Mesodermal cell (in vitro differentiated cells): ENCODE results near the gene MYO15A.

Source experiments
- H3K27ac ChIP-seq: 2 replicates; pipeline ENCODE4 v1.7.0; 2013; ENCODE audit warnings: mild to moderate bottlenecking, low read depth, low read length, moderate library complexity; ENCODE audit not compliant: severe bottlenecking
- H3K36me3 ChIP-seq: 2 replicates; pipeline ENCODE4 v1.7.1; 2013; ENCODE audit warnings: mild to moderate bottlenecking, low read length, moderate library complexity; ENCODE audit not compliant: control insufficient read depth, insufficient read depth
- H3K4me1 ChIP-seq: one replicate; pipeline ENCODE4 v1.7.1; 2013; ENCODE audit warnings: mild to moderate bottlenecking, low read length; ENCODE audit not compliant: insufficient read depth, control insufficient read depth, poor library complexity, severe bottlenecking
- H3K4me3 ChIP-seq: 2 replicates; pipeline ENCODE4 v1.7.0; 2013; ENCODE audit warnings: low read length, control low read depth, mild to moderate bottlenecking; ENCODE audit not compliant: insufficient read depth, poor library complexity, severe bottlenecking; ENCODE audit errors: extremely low read depth
- H3K9me3 ChIP-seq: 2 replicates; pipeline ENCODE4 v1.7.1; 2013; ENCODE audit warnings: mild to moderate bottlenecking, low read length, moderate library complexity; ENCODE audit not compliant: control insufficient read depth
- WGBS, 2 experiments: methylation state at CpG; one replicate each; pipeline ENCODE4 v1.1.5; 2013; ENCODE audit warnings: missing lambda C conversion rate in 2 of 2; ENCODE audit not compliant: insufficient coverage in 2 of 2; 5-methylcytosine and 5-hydroxymethylcytosine counted together

Gene MYO15A

DNA sequence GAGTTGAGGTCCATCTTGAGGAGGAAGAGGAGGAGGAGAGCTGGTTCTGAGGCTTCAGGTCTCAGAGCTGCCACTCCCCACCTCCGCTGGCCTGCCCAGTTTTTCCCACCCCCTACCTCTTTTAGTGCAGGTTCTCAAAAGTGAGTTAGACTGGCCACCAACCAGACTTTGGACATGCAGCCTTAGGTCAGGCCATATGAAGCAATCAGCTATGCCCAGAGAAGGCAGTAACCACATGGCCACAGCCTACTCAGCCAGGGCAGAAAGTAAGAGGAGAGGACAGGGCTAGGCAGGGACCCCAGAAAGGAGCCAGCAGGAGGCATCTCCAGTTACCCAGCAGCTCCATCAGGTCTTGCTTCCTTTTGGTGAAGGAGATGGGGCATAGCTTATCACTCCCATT, 9.0 kb downstream of the MYO15A start:
- Histone ChIP-seq H3K4me3 (no peak overlapping the region), H3K36me3 (no peaks in the 10 kb centered on the region), H3K4me1 (peaks cover 4% of the 10 kb centered on the region), H3K9me3 (peaks cover 9% of the 10 kb centered on the region), H3K27ac (no peak overlapping the region)
- 83% methylated on average over 1 of the region's 1 CpG; no CpG with 5 or more reads in 1 of the 2 experiments for WGBS, 2 experiments

DNA sequence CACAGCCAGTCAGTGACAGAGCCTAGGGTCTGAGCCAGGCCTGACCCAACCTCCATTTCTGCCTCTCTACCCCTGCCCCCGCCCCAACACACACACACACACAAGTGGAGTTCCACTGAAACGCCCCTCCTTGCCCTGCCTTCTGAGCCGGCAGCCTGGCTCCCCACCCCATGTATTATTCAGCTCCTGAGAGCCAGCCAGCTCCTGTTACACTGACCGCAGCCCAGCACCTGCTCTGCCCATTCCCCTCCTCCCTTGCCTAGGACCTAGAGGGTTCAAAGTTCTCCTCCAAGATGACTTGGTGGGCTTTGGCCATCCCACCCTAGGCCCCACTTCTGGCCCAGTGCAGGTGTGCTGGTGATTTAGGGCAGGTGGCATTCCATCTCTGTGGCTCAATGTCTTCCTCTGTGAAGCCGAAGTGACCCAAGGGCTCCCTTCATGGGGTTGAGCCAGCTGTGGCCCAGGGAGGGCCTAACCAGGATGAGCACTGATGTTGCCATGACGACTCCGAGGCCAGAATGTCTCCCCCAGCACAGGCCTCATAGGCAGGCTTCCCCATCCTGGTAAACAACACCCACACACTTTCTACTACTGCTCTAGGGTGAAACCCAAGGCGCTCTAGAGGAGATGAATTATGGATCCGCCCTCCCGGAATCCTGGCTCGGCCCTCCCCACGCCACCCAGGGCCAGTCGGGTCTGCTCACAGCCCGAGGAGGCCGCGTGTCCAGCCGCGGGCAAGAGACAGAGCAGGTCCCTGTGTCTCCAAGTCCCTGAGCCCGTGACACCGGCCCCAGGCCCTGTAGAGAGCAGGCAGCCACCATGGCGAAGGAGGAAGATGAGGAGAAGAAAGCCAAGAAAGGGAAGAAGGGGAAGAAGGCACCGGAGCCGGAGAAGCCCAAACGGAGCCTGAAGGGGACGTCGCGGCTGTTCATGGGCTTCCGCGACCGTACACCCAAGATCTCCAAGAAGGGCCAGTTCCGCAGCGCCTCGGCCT, 9.7 kb downstream of the MYO15A start:
- H3K4me3 ChIP-seq: no peak overlapping the region
- peaks cover 4% of the 10 kb centered on the region for H3K4me1 ChIP-seq
- H3K9me3 ChIP-seq: peaks cover 9% of the 10 kb centered on the region
- H3K36me3 ChIP-seq: no peaks in the 10 kb centered on the region
- 92 to 95% methylated on average over 24 to 32 of the region's 33 CpGs for WGBS, 2 experiments
- H3K27ac ChIP-seq: no peak overlapping the region

DNA sequence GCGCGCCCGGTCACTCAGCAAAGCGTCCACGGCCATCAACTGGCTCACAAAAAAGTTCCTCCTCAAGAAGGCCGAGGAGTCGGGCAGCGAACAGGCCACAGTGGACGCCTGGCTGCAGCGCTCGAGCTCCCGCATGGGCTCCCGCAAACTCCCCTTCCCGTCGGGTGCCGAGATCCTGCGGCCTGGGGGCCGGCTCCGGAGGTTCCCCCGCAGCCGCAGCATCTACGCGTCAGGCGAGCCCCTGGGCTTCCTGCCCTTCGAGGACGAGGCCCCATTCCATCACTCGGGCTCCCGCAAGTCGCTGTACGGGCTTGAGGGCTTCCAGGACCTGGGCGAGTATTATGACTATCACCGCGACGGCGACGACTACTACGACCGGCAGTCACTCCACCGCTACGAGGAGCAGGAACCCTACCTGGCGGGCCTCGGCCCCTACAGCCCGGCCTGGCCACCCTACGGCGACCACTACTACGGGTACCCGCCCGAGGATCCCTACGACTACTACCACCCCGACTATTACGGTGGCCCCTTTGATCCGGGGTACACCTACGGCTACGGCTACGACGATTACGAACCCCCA, 10.7 kb downstream of the MYO15A start:
- Histone ChIP-seq H3K4me1 (peaks cover 4% of the 10 kb centered on the region), H3K27ac (no peak overlapping the region), H3K9me3 (peaks cover 9% of the 10 kb centered on the region), H3K4me3 (no peak overlapping the region), H3K36me3 (no peaks in the 10 kb centered on the region)
- 97% methylated on average over 52 to 57 of the region's 57 CpGs for WGBS, 2 experiments

DNA sequence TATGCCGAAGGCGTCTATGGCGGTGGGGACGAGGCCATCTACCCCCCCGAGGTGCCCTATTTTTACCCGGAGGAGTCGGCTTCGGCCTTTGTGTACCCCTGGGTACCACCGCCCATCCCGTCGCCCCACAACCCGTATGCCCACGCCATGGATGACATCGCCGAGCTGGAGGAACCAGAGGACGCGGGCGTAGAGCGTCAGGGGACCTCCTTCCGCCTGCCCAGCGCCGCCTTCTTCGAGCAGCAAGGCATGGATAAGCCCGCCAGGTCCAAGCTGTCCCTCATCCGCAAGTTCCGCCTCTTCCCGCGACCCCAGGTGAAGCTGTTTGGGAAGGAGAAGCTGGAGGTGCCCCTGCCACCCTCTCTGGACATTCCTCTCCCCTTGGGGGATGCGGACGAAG, 11.4 kb downstream of the MYO15A start:
- 96 to 98% methylated on average over 26 to 28 of the region's 30 CpGs for WGBS, 2 experiments
- Histone ChIP-seq H3K27ac (no peak overlapping the region), H3K4me3 (no peak overlapping the region), H3K9me3 (peaks cover 9% of the 10 kb centered on the region), H3K36me3 (no peaks in the 10 kb centered on the region), H3K4me1 (no peaks in the 10 kb centered on the region)

DNA sequence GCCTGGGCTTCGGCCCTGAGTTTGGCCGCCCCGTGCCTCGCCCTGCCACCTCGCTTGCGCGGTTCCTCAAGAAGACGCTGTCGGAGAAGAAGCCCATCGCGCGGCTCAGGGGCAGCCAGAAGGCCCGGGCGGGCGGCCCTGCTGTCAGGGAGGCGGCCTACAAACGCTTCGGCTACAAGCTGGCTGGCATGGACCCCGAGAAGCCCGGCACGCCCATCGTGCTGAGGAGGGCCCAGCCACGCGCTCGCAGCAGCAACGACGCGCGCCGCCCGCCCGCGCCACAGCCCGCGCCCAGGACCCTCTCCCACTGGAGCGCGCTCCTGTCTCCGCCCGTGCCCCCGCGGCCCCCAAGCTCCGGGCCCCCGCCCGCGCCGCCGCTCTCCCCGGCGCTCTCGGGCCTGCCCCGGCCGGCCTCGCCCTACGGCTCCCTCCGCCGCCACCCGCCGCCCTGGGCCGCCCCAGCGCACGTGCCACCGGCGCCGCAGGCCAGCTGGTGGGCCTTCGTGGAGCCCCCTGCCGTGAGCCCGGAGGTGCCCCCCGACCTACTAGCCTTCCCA, 12.0 kb downstream of the MYO15A start:
- H3K27ac ChIP-seq: no peak overlapping the region
- H3K4me3 ChIP-seq: no peak overlapping the region
- H3K9me3 ChIP-seq: peaks cover 9% of the 10 kb centered on the region
- WGBS, 2 experiments: 95 to 96% methylated on average over 39 to 68 of the region's 68 CpGs
- no peaks in the 10 kb centered on the region for H3K4me1 ChIP-seq
- no peaks in the 10 kb centered on the region for H3K36me3 ChIP-seq

DNA sequence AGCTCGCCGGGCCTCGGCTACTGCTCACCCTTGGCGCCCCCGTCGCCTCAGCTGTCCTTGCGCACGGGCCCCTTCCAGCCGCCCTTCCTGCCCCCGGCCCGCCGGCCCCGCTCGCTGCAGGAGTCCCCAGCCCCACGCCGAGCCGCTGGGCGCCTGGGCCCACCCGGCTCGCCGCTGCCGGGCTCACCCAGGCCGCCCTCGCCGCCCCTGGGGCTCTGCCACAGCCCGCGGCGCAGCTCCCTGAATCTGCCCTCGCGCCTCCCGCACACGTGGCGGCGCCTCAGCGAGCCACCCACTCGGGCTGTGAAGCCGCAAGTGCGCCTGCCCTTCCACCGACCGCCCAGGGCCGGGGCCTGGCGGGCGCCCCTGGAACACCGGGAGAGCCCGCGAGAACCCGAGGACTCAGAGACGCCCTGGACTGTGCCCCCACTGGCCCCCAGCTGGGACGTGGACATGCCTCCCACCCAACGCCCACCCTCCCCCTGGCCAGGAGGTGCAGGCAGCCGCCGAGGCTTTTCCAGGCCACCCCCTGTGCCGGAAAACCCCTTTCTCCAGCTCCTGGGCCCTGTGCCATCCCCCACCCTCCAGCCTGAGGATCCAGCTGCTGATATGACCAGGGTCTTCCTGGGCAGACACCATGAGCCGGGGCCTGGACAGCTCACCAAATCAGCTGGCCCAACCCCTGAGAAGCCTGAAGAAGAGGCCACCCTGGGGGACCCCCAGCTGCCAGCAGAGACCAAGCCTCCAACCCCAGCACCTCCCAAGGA, 12.8 kb downstream of the MYO15A start:
- Histone ChIP-seq H3K9me3 (peaks cover 9% of the 10 kb centered on the region), H3K27ac (no peak overlapping the region), H3K4me3 (no peak overlapping the region), H3K36me3 (no peaks in the 10 kb centered on the region), H3K4me1 (no peaks in the 10 kb centered on the region)
- 96 to 97% methylated on average over 43 to 54 of the region's 54 CpGs for WGBS, 2 experiments

DNA sequence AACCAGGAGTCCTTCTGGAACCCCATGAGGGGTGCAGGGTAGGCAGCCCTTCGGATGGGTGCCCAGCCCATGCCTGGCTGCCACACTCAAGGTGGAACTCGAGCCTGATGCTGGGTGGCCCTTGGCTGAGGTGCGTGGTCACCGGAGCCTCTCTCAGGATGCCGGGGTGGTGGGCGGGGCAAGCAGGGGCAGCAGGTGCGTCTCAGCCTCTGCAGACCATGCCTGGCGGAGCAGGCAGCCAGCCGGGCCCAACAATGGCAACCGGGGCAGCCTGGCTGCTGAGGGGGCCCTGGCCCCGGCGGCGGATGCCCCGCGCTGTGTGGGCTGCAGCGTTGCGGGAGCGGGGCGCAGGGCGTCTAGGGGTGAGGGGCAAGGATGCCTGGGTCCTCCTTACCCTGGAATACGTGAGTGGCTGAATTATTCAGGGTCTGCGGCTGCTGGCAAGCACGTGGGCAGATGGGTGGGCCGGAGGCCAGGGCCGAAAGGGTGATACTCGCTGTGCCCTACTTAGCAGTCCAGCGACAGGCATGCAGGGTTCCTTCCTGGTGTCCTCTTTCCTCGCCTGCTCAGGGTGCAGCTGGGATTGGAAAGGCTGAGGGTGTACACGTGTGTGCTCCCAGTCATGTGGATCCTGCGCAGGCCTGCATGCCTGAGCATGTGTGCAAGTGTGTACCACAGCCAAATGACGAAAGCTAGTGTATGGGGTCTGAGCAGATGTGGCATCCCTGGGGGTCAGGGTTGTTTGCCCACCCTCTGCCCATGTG, 14.6 kb downstream of the MYO15A start:
- Histone ChIP-seq H3K27ac (no peak overlapping the region), H3K36me3 (no peaks in the 10 kb centered on the region), H3K9me3 (peaks cover 9% of the 10 kb centered on the region), H3K4me1 (no peaks in the 10 kb centered on the region), H3K4me3 (no peak overlapping the region)
- WGBS, 2 experiments: 90 to 91% methylated on average over 27 to 31 of the region's 31 CpGs

DNA sequence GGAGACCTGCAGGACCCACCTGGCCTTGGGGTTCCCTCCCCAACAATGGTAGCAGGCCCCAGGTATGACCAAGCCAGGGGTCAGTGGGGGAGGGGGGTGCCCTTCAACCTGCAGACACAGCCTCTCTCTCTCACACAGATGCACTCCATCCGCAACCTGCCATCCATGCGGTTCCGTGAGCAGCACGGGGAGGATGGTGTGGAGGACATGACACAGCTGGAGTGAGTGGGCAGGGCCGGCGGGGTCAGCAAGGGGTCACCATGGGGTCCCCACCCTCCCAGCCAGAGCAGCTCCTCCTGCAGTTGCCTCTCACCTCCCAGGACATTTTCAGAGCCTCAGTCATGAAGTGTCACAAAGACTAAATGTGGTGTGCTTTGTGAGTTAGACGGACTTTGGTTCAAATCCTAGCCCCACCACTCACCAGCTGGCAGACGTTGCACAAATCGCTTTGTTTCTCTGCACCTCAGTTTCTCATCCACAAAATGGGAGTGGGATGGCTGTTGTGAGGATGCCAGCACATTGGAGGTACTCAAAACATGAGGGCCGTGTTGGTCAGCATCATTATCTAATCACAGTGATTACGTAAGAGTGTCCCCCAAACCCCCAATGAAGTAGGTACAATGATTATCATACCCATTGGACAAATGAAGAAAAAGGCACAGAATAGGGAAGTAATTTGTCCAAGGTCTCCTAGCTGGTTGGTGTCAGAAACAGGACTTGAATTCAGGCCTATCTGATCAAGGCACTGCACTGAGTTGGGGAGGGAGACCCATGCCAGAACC, 16.0 kb downstream of the MYO15A start:
- WGBS, 2 experiments: 80 to 93% methylated on average over 2 of the region's 11 CpGs
- peaks cover 5% of the 10 kb centered on the region for H3K9me3 ChIP-seq
- no peaks in the 10 kb centered on the region for H3K36me3 ChIP-seq
- H3K4me1 ChIP-seq: no peaks in the 10 kb centered on the region
- no peak overlapping the region for H3K27ac ChIP-seq
- H3K4me3 ChIP-seq: no peak overlapping the region

DNA sequence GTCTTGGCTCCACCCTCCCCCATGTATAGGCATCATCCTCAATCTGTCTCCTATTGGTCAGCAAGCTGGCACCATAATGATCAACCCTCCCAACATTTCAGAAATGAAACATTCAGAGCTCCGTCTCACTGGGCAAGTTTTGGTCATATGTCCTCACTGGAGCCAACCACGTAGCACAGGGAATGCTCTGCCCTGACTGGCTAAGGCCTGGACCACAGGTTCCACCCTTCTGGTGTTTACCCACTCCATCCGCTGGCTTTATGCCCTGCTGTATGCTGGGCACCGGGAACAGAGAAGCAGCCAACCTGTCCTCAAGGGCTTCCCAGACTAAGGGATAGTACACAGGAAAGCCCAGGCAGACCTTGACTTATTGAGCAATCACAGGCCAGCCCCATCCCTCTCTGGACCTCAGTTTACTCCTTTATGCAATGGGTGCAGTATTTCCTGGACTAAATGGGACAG, 20.5 kb downstream of the MYO15A start:
- Histone ChIP-seq H3K27ac (no peak overlapping the region), H3K9me3 (no peaks in the 10 kb centered on the region), H3K4me1 (no peaks in the 10 kb centered on the region), H3K4me3 (no peak overlapping the region), H3K36me3 (no peaks in the 10 kb centered on the region)
- 81 to 93% methylated on average over 4 of the region's 4 CpGs for whole genome bisulfite sequencing, 2 experiments
